Measurements from ENCODE around the gene OOSP4A.

OOSP4A gene

DNA sequence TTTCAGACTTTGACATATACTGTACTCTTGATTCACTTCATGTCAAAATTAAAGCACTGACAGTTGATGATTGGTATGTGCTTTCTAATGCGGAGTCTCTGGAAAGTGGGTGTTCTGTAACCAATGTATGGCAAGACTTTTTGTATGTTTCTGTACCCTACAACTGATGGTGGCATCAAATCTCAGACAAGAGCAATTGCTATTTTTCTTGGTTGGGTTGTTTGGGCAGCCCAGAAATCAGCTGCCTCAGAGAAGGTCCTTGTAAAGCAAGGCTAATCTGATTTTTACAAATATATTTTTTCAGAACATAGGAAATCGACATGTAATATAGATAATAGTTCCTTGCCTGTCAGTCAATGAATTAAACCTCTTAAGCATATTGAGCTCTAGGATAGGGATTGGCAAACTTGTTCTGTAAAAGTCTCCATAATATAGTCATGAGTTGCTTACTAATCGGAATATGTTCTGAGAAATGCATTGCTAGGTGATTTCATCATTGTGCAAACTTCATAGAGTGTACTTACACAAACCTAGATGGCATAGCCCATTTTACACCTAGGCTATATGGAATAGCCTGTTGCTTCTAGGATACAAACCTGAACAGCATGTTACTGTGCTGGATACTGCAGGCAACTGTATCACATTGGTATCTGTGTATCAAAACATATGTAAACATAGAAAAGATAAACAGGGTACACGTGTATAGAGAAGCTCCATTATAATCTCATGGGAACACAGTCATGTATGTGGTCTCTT, 10.2 kb upstream of the OOSP4A start:
- Histone ChIP-seq H3K27ac (ENCODE audit: low read length) (no peak overlapping the region), H3K27me3 (ENCODE audit: insufficient read depth, low read length) (no peaks in the 10 kb centered on the region), H3K4me1 (ENCODE audit: insufficient read depth, low read length) (no peaks in the 10 kb centered on the region), H3K9me3 (ENCODE audit: insufficient read depth, low read depth, low read length) (no peaks in the 10 kb centered on the region), H3K36me3 (ENCODE audit: insufficient read depth, low read depth, low read length) (no peaks in the 10 kb centered on the region), H3K9ac (ENCODE audit: low read depth, low read length) (no peak overlapping the region), H3K4me3 (ENCODE audit: low read length) (no peak overlapping the region)

DNA sequence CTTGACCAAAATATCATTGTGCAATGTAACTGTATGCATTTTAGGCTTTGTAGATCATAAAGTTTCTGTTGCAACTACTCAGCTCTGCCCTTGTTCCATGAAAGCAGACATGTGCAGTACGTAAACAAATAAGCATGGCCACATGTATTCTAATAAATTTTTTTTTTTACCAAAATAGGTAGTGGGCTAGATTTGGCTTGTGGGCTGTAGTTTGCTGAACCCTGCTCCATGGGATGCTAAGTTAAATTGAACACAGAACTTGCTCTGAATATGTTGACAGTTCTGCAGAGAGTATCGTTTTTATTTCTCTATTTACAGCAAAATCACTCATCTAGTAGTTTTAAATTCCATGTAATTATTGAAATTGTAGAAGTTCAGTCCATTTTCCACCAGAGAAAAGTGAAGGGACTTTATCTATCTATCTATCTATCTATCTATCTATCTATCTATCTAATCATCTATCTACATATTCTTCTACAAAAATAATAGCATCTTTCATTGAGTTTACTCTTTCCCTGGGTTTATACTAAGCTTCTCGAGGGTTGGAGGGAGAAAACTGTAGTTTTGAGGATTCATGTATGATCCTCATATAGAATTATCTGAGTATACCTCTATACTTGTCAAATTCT, 9.5 kb upstream of the OOSP4A start:
- H3K27ac ChIP-seq (ENCODE audit: low read length): no peak overlapping the region
- H3K4me1 ChIP-seq (ENCODE audit: insufficient read depth, low read length): no peaks in the 10 kb centered on the region
- H3K4me3 ChIP-seq (ENCODE audit: low read length): no peak overlapping the region
- H3K9me3 ChIP-seq (ENCODE audit: insufficient read depth, low read depth, low read length): no peaks in the 10 kb centered on the region
- H3K9ac ChIP-seq (ENCODE audit: low read depth, low read length): no peak overlapping the region
- H3K27me3 ChIP-seq (ENCODE audit: insufficient read depth, low read length): no peaks in the 10 kb centered on the region
- H3K36me3 ChIP-seq (ENCODE audit: insufficient read depth, low read depth, low read length): no peaks in the 10 kb centered on the region

DNA sequence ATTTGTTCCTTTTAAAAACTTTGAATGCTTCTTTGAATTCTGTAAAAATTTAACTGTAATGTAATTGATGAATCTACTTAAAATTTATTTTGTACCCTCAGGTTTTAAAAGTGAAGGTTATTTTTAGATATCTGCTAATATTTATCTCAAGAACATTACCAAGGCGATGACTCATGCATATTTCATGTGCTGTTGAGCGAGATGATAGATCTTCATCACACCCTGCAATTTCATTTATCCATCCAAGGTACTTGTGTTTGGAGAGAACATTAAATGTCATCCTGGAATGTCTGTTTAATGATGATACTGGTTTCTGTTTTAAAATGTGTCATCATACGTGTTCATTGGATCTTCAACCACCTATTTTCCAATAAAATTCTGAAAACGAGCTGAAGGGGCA, 6.7 kb upstream of the OOSP4A start:
- Histone ChIP-seq H3K36me3 (ENCODE audit: insufficient read depth, low read depth, low read length) (no peaks in the 10 kb centered on the region), H3K9ac (ENCODE audit: low read depth, low read length) (no peak overlapping the region), H3K4me3 (ENCODE audit: low read length) (no peak overlapping the region), H3K9me3 (ENCODE audit: insufficient read depth, low read depth, low read length) (no peaks in the 10 kb centered on the region), H3K27ac (ENCODE audit: low read length) (no peak overlapping the region), H3K4me1 (ENCODE audit: insufficient read depth, low read length) (no peaks in the 10 kb centered on the region), H3K27me3 (ENCODE audit: insufficient read depth, low read length) (no peaks in the 10 kb centered on the region)

DNA sequence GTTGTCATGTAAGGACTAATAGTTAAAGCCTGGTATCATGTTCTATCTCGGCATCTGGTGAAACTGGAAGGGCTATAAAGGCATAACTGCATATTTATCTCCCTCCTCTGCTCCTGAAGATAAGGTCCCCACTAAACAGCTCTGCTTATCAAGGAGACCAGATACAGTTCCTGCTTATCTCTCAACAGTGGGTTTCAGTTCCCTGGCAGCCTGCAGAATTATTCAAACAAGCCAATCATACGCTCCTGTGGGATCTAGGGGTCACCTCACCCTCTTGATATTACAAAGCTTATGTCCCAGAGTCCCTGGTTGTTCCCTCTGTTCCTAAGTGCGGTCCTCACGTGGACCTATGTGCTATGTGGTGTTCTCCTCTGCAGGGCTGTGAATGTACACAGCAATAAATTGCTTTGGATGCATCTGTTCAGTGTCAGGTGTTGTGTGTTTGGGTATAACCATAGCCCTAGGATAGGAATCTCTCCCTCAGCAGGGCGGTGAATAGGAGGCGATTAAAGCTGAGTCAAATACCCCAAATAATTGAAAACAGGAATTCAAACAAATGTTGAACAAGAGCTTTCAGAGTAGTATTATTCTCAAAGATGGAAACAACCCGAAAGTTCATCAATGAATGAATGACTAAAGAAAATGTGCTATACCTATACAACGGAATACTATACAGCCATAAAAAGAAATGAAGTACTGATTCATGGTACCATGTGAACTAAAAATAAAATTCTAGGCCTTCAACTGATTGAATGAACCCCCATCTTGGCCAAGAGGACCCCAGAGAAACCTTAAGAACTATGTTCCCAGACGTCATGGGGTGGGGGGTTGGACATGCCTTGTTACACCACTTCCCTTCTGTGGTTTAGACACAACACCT, 3.1 kb upstream of the OOSP4A start:
- Histone ChIP-seq H3K4me3 (ENCODE audit: low read length) (no peak overlapping the region), H3K9ac (ENCODE audit: low read depth, low read length) (no peak overlapping the region), H3K4me1 (ENCODE audit: insufficient read depth, low read length) (peaks cover 12% of the 10 kb centered on the region; the same call in 1 of the 2 replicates), H3K27me3 (ENCODE audit: insufficient read depth, low read length) (no peaks in the 10 kb centered on the region), H3K9me3 (ENCODE audit: insufficient read depth, low read depth, low read length) (no peaks in the 10 kb centered on the region), H3K36me3 (ENCODE audit: insufficient read depth, low read depth, low read length) (no peaks in the 10 kb centered on the region), H3K27ac (ENCODE audit: low read length) (no peak overlapping the region)

DNA sequence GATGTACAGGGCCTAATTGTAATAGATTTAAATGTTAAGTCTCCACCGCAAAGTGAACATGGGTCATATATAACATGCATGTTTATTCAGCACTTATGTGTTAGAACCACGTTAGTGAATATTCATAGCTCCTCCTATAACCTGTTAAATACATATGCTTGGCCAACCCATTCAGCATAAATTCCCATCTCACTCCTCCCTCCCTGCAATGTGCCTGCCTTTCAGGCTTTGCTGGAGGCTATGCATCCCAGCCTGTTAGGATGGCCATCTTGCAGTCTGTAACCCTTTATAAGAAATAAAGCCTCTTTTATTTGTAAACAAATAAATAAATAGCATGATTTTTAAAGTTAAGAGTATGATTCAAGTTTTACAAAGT, 1.7 kb upstream of the OOSP4A start:
- Histone ChIP-seq H3K4me1 (ENCODE audit: insufficient read depth, low read length) (peaks cover 12% of the 10 kb centered on the region; the same call in 1 of the 2 replicates), H3K36me3 (ENCODE audit: insufficient read depth, low read depth, low read length) (no peaks in the 10 kb centered on the region), H3K4me3 (ENCODE audit: low read length) (no peak overlapping the region), H3K9me3 (ENCODE audit: insufficient read depth, low read depth, low read length) (no peaks in the 10 kb centered on the region), H3K27me3 (ENCODE audit: insufficient read depth, low read length) (no peaks in the 10 kb centered on the region), H3K9ac (ENCODE audit: low read depth, low read length) (no peak overlapping the region), H3K27ac (ENCODE audit: low read length) (no peak overlapping the region)

DNA sequence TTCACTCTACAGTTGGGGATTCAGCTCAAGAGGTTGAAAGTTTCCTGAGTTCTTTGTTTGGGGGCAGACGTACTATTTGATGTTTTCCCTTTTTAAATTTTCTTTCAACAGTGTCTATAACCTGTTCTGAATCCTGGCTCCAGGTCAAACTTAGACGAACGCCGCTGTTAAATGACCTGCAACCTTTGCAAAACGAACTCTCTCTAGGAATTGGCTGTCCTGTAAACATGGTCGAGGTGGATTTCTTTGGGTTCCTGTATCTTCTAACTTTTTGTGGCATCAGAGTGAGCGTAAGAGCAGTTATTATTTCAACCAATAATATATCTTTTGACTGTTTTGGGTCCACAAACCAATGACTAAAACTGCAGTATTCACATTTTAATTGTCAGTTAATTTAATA, 1.6 kb downstream of the OOSP4A start:
- Histone ChIP-seq H3K9me3 (ENCODE audit: insufficient read depth, low read depth, low read length) (no peaks in the 10 kb centered on the region), H3K27ac (ENCODE audit: low read length) (no peak overlapping the region), H3K36me3 (ENCODE audit: insufficient read depth, low read depth, low read length) (no peaks in the 10 kb centered on the region), H3K4me1 (ENCODE audit: insufficient read depth, low read length) (peaks cover 12% of the 10 kb centered on the region; the same call in 1 of the 2 replicates), H3K27me3 (ENCODE audit: insufficient read depth, low read length) (no peaks in the 10 kb centered on the region), H3K4me3 (ENCODE audit: low read length) (no peak overlapping the region), H3K9ac (ENCODE audit: low read depth, low read length) (no peak overlapping the region)

DNA sequence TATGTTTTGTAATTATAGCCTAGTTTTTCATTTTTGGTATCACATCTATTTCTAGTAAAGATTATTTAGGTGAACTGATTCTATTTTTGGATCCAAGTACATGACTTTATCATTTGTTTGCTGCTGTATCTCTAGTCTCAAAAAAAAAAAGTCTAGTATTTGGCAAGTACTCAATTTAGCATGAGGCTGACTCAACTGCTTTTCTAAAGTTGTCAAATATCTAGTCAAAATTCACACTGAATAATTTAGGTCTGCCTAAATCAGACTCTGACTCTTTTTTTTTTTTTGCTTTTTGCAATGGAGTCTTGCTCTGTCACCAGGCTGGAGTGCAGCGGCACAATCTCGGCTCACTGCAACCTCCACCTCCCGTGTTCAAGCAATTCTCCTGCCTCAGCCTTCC, 2.4 kb downstream of the OOSP4A start:
- Histone ChIP-seq H3K27me3 (ENCODE audit: insufficient read depth, low read length) (no peaks in the 10 kb centered on the region), H3K4me3 (ENCODE audit: low read length) (no peak overlapping the region), H3K36me3 (ENCODE audit: insufficient read depth, low read depth, low read length) (no peaks in the 10 kb centered on the region), H3K27ac (ENCODE audit: low read length) (no peak overlapping the region), H3K9ac (ENCODE audit: low read depth, low read length) (no peak overlapping the region), H3K4me1 (ENCODE audit: insufficient read depth, low read length) (peaks cover 12% of the 10 kb centered on the region; the same call in 1 of the 2 replicates), H3K9me3 (ENCODE audit: insufficient read depth, low read depth, low read length) (no peaks in the 10 kb centered on the region)

DNA sequence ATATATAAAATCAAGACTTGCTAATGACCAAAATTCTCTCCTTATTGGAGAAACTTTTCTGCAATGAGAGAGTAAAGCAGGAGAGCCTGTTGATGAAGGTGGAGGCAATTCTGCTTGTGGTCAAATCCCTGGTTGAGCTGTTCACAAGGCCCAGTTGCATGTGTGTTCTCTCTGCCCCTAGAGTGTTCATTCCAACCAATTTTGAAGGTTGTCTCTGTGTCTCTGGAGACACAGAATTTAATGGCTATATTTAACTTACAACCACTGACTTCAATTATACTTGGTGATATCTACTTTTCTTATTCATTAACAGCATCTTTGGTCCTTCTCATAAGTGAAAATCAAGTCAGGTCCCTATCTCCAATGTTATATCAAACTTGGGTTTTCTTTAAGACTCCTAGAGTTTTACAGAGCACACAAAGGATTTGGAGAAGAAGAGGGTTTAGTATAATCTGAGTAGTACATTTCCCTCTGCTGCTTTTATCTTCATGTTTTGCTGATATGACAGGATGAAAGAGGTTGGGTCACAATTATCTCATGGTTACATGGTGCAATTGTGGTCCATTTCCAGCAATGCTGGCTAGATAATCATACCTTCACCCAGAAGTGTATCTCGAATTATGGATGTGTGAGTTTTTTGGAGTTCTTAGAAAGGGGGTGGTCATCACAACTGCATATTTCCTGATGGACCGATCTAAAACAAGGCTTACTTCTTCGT, 4.0 kb downstream of the OOSP4A start:
- Histone ChIP-seq H3K27ac (ENCODE audit: low read length) (no peak overlapping the region), H3K4me1 (ENCODE audit: insufficient read depth, low read length) (peaks cover 15% of the 10 kb centered on the region; the same call in 1 of the 2 replicates)

DNA sequence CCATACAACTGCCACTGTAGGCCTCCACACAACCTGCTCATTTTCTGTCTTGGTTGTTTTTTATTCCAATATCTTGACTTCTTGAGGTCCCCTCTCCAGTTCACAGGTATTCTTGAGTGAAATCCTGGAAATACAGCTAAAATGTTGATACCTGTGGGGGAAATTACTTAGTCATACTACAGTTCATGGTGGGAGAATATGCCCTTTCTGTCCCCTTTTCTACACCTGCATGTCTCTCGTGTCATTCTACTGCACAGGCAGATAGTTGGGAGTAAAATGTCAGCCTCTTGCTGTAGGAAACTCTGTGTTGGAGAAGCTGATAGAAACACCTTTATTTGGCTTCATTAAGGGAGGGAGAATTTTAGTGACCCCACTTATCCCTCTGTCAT, 4.6 kb downstream of the OOSP4A start:
- Histone ChIP-seq H3K36me3 (ENCODE audit: insufficient read depth, low read depth, low read length) (no peaks in the 10 kb centered on the region), H3K4me1 (ENCODE audit: insufficient read depth, low read length) (peaks cover 18% of the 10 kb centered on the region; the same call in 1 of the 2 replicates), H3K27ac (ENCODE audit: low read length) (no peak overlapping the region), H3K9me3 (ENCODE audit: insufficient read depth, low read depth, low read length) (no peaks in the 10 kb centered on the region), H3K9ac (ENCODE audit: low read depth, low read length) (no peak overlapping the region), H3K27me3 (ENCODE audit: insufficient read depth, low read length) (no peaks in the 10 kb centered on the region), H3K4me3 (ENCODE audit: low read length) (no peak overlapping the region)

More for the DNA sequence above, 4.0 kb downstream of the OOSP4A start:
- no peaks in the 10 kb centered on the region for H3K9me3 ChIP-seq (ENCODE audit: insufficient read depth, low read depth, low read length)
- H3K36me3 ChIP-seq (ENCODE audit: insufficient read depth, low read depth, low read length): no peaks in the 10 kb centered on the region
- H3K27me3 ChIP-seq (ENCODE audit: insufficient read depth, low read length): no peaks in the 10 kb centered on the region
- H3K4me3 ChIP-seq (ENCODE audit: low read length): no peak overlapping the region
- H3K9ac ChIP-seq (ENCODE audit: low read depth, low read length): no peak overlapping the region

DNA sequence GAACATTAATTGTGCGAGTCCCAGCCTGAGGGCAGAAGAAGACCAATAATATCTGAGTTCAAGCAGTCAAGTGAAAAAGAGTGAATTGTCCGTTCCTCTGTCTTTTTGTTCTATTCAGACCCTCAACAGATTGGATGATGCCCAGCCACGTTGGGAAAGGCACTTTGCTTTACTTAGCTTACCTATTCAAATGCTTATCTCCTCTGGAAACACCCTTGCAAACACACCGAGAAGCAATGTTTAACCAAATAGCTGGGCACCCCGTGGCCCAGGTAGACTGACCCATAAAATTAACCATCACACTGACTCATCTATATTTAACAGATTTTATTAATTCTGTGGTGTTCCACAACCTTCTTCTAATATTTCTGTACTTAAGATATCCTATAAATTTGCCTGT, 9.3 kb downstream of the OOSP4A start:
- H3K27me3 ChIP-seq (ENCODE audit: insufficient read depth, low read length): no peaks in the 10 kb centered on the region
- H3K4me3 ChIP-seq (ENCODE audit: low read length): no peak overlapping the region
- peak overlapping the region; percentile 42 for H3K27ac ChIP-seq (ENCODE audit: low read length)
- peaks cover 6% of the 10 kb centered on the region; the same call in 1 of the 2 replicates for H3K4me1 ChIP-seq (ENCODE audit: insufficient read depth, low read length)
- no peaks in the 10 kb centered on the region for H3K36me3 ChIP-seq (ENCODE audit: insufficient read depth, low read depth, low read length)
- no peaks in the 10 kb centered on the region for H3K9me3 ChIP-seq (ENCODE audit: insufficient read depth, low read depth, low read length)
- no peak overlapping the region for H3K9ac ChIP-seq (ENCODE audit: low read depth, low read length)

DNA sequence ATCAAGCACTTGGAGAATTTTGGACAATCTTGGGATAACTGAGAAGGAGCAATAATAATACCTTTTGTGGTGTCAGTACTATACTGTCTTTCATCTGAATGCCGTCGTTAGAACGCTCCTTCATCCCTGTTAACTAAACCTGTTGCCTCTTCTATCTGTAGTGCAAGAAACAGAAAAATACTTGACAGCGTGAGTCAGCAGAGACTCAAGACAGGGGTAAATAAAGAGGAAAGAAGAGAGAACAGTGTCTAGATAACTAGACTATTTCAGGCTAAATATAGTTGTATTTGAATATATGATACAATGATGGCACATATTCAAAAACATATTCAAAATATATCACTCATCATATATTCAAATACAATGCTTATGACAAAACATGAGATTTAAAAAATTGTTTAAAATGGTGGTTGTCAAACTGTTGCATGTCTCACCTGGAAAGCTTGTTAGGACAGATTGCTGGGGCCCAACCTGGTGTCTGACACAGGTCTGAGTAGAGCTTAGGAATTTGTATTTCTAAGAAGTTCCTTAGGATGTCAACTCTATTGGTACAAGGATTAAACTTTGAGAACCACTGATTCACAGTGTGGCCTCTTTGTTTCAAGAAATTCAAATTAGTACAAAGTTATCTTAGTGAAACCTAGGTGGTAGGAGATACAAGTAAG, 17.4 kb downstream of the OOSP4A start:
- Histone ChIP-seq H3K36me3 (ENCODE audit: insufficient read depth, low read depth, low read length) (no peaks in the 10 kb centered on the region), H3K4me3 (ENCODE audit: low read length) (no peak overlapping the region), H3K9ac (ENCODE audit: low read depth, low read length) (no peak overlapping the region)

More for the DNA sequence above, 17.4 kb downstream of the OOSP4A start:
- no peaks in the 10 kb centered on the region for H3K4me1 ChIP-seq (ENCODE audit: insufficient read depth, low read length)
- no peaks in the 10 kb centered on the region for H3K27me3 ChIP-seq (ENCODE audit: insufficient read depth, low read length)
- H3K27ac ChIP-seq (ENCODE audit: low read length): no peak overlapping the region
- H3K9me3 ChIP-seq (ENCODE audit: insufficient read depth, low read depth, low read length): no peaks in the 10 kb centered on the region

Data from iPS-20b (cell line).